HepG2 (cell line): ENCODE data around the gene ZFAND2B. TPM values are rescaled to one million over a fixed set of nuclear protein-coding genes. Genes with fewer than 3 reads are reported as not detected.

Experiments used
- ADNP ChIP-seq: sonication (generic); formaldehyde crosslinking; IDR thresholded peaks from 2 replicates; pipeline ENCODE4 v1.4.0; 2020; ENCODE audit warnings: missing genetic modification reagents
- ATF7 ChIP-seq, 2 experiments: fragments of 450-650 bp in 1 of 2; sonication (generic) in 1 of 2; formaldehyde crosslinking in 1 of 2; IDR thresholded peaks; 2 replicates each; pipeline versions ENCODE4 v1.4.0 to v1.6.1; 2016 to 2020; ENCODE audit warnings: antibody characterized with exemption in 1 of 2, mild to moderate bottlenecking in 1 of 2, missing genetic modification reagents in 1 of 2
- ESRRA ChIP-seq: sonication (generic); formaldehyde crosslinking; IDR thresholded peaks from 2 replicates; pipeline ENCODE4 v1.5.1; 2020; ENCODE audit warnings: mild to moderate bottlenecking, low read depth, missing genetic modification reagents
- HDAC2 ChIP-seq: sonication (generic); formaldehyde crosslinking; IDR thresholded peaks from 2 replicates; pipeline ENCODE4 v1.4.0; 2020; ENCODE audit warnings: missing genetic modification reagents
- NCOA1 ChIP-seq: sonication (generic); formaldehyde crosslinking; IDR thresholded peaks from 2 replicates; pipeline ENCODE4 v1.9.0; 2021; ENCODE audit warnings: missing genetic modification reagents
- ZFP37 ChIP-seq: sonication (generic); formaldehyde crosslinking; IDR thresholded peaks from 2 replicates; pipeline ENCODE4 v1.4.0; 2020; ENCODE audit warnings: missing genetic modification reagents, borderline replicate concordance
- ZFP90 ChIP-seq: sonication (generic); formaldehyde crosslinking; IDR thresholded peaks from 2 replicates; pipeline ENCODE4 v1.8.0; 2022; ENCODE audit warnings: missing genetic modification reagents, mild to moderate bottlenecking, inconsistent platforms, borderline replicate concordance
- ZNF484 ChIP-seq: sonication (generic); formaldehyde crosslinking; IDR thresholded peaks from 2 replicates; pipeline ENCODE4 v1.5.1; 2020; ENCODE audit warnings: mild to moderate bottlenecking, low read depth, missing genetic modification reagents, borderline replicate concordance
- ZNF720 ChIP-seq: sonication (generic); formaldehyde crosslinking; IDR thresholded peaks from 2 replicates; pipeline ENCODE4 v1.4.0; 2020; ENCODE audit warnings: missing genetic modification reagents
- ZNF768 ChIP-seq: sonication (generic); formaldehyde crosslinking; IDR thresholded peaks from 2 replicates; pipeline ENCODE4 v1.4.0; 2020; ENCODE audit warnings: missing genetic modification reagents
- ZNF775 ChIP-seq: sonication (generic); formaldehyde crosslinking; IDR thresholded peaks from 2 replicates; pipeline ENCODE4 v1.4.0; 2020; ENCODE audit warnings: missing genetic modification reagents, mild to moderate bottlenecking, moderate library complexity, borderline replicate concordance
- polyA plus RNA-seq, 8 experiments: library from polyadenylated mRNA; depleted of rRNA in 3 of 8; stranded (reverse) in 7 of 8; unstranded in 1 of 8; fragments of >200 nt; fragmentation: Illumina TruSeq in 4 of 8; extraction: Trizol in 4 of 8; gene quantifications; 2 replicates each; pipeline versions ENCODE4 v1.2.1 to v1.2.3, GENCODE V29; 2011 to 2016; ENCODE audit warnings: low read depth in 4 of 8, missing spikeins in 1 of 8, mixed read lengths in 1 of 8; ENCODE audit not compliant: insufficient read depth in 1 of 8
- total RNA-seq, 5 experiments: library from RNA; depleted of rRNA; stranded (reverse); fragments of >200 nt; fragmentation: Illumina TruSeq; extraction: Trizol; gene quantifications; 2 replicates each; pipeline ENCODE4 v1.2.3, GENCODE V29; 2016; ENCODE audit warnings: low read depth in 1 of 5
- TF ChIP-seq, protein P1 (sequence below): sonication (generic); formaldehyde crosslinking; IDR thresholded peaks from 2 replicates; pipeline ENCODE4 v1.4.0; 2020; ENCODE audit warnings: missing genetic modification reagents
- TF ChIP-seq, protein P2 (sequence below), 2 experiments: sonication (generic) in 1 of 2; formaldehyde crosslinking in 1 of 2; IDR thresholded peaks; 2 replicates each; pipeline versions ENCODE4 v1.5.1 to v1.6.1; 2011 to 2020; ENCODE audit warnings: borderline replicate concordance in 1 of 2, low read depth in 1 of 2, low read length in 1 of 2, mild to moderate bottlenecking in 1 of 2, missing genetic modification reagents in 1 of 2, moderate library complexity in 1 of 2
- TF ChIP-seq, protein P3 (sequence below): sonication (generic); formaldehyde crosslinking; IDR thresholded peaks from 2 replicates; pipeline ENCODE4 v1.4.0; 2020; ENCODE audit warnings: missing genetic modification reagents
- TF ChIP-seq, protein P4 (sequence below): sonication (generic); formaldehyde crosslinking; IDR thresholded peaks from 2 replicates; pipeline ENCODE4 v1.5.1; 2020; ENCODE audit warnings: missing genetic modification reagents, mild to moderate bottlenecking, borderline replicate concordance
- TF ChIP-seq, protein P5 (sequence below): sonication (generic); formaldehyde crosslinking; IDR thresholded peaks from 2 replicates; pipeline ENCODE4 v1.8.0; 2023; ENCODE audit warnings: mild to moderate bottlenecking, missing genetic modification reagents

ZFAND2B gene
- total and polyA plus RNA-seq, 2 of the 13 experiments (the other 11 are each of a cell fraction or from before 2014, with no cell fraction given): 53.3 to 115 TPM

DNA sequence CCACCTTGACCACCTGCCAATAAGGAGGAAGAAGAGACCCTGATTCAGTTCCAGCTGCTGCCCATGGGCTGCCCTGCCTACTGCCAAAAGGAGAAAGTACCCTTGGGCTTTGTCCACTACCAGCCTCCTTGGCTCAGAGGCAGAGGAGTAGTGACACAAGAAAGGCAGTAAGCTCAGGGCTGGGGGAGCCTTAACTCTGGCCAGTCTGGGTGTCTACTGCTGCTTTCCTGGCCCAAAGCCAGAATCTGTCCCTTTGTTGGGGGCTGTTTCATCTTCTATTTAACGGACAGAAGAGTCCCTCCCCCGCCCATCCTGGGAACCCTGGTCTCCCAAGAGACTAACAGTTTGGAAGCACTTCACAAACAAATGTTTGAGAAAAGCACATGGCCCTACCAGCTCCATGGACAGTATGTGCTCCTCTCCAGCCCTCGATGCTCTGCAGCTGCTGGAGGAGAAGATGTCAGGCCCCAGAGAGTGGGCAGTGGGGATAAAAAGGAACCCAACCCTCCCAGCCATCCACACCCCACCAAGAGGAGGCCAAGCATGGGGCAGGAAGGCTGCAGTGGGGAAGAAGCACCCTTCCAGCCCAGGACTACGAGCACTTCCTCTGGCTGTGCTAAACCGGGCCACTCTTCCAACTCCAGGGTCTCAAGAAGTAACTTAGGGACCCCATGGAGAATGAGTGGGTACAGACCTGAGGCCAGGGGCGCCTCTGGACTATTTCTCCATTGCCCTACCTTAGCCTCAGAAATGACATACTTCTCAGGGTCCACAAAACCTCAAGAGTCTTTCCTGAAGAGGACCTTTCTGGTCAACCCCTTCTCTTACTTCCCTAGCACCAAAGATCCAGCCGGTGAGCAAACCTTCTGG is 21.7 kb downstream of the ZFAND2B start (continued):
- TF ChIP-seq, protein P1, sequence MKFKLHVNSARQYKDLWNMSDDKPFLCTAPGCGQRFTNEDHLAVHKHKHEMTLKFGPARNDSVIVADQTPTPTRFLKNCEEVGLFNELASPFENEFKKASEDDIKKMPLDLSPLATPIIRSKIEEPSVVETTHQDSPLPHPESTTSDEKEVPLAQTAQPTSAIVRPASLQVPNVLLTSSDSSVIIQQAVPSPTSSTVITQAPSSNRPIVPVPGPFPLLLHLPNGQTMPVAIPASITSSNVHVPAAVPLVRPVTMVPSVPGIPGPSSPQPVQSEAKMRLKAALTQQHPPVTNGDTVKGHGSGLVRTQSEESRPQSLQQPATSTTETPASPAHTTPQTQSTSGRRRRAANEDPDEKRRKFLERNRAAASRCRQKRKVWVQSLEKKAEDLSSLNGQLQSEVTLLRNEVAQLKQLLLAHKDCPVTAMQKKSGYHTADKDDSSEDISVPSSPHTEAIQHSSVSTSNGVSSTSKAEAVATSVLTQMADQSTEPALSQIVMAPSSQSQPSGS (CRISPR knock-in tag): 0 out of 2 replicates have a peak, but pooled peaks have one; percentile 33
- TF ChIP-seq ZNF775: no peak
- TF ChIP-seq ZNF768 (CRISPR knock-in tag): no peak
- TF ChIP-seq ADNP (CRISPR knock-in tag): no peak
- TF ChIP-seq ZNF720 (CRISPR knock-in tag): no peak
- TF ChIP-seq HDAC2: no peak
- TF ChIP-seq, protein P2, sequence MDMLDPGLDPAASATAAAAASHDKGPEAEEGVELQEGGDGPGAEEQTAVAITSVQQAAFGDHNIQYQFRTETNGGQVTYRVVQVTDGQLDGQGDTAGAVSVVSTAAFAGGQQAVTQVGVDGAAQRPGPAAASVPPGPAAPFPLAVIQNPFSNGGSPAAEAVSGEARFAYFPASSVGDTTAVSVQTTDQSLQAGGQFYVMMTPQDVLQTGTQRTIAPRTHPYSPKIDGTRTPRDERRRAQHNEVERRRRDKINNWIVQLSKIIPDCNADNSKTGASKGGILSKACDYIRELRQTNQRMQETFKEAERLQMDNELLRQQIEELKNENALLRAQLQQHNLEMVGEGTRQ (IDR thresholded peaks at IDR 0.05; ENCODE audit: low read depth, low read length): no peak
- TF ChIP-seq, protein P2 (CRISPR knock-in tag; IDR thresholded peaks at IDR 0.05; ENCODE audit: borderline replicate concordance): peak; percentile 29; the same call in 1 of the 2 replicates
- no peak for TF ChIP-seq ESRRA
- no peak for TF ChIP-seq ZFP90 (CRISPR knock-in tag)
- TF ChIP-seq ATF7 (IDR thresholded peaks at IDR 0.05): no peak
- TF ChIP-seq ATF7 (CRISPR knock-in tag; IDR thresholded peaks at IDR 0.05): no peak
- no peak for TF ChIP-seq NCOA1 (CRISPR knock-in tag)
- TF ChIP-seq, protein P3, sequence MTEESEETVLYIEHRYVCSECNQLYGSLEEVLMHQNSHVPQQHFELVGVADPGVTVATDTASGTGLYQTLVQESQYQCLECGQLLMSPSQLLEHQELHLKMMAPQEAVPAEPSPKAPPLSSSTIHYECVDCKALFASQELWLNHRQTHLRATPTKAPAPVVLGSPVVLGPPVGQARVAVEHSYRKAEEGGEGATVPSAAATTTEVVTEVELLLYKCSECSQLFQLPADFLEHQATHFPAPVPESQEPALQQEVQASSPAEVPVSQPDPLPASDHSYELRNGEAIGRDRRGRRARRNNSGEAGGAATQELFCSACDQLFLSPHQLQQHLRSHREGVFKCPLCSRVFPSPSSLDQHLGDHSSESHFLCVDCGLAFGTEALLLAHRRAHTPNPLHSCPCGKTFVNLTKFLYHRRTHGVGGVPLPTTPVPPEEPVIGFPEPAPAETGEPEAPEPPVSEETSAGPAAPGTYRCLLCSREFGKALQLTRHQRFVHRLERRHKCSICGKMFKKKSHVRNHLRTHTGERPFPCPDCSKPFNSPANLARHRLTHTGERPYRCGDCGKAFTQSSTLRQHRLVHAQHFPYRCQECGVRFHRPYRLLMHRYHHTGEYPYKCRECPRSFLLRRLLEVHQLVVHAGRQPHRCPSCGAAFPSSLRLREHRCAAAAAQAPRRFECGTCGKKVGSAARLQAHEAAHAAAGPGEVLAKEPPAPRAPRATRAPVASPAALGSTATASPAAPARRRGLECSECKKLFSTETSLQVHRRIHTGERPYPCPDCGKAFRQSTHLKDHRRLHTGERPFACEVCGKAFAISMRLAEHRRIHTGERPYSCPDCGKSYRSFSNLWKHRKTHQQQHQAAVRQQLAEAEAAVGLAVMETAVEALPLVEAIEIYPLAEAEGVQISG (CRISPR knock-in tag): peak; percentile 41; the same call in 1 of the 2 replicates
- 0 out of 2 replicates have a peak, but pooled peaks have one; percentile 7 for TF ChIP-seq ZFP37
- TF ChIP-seq, protein P4, sequence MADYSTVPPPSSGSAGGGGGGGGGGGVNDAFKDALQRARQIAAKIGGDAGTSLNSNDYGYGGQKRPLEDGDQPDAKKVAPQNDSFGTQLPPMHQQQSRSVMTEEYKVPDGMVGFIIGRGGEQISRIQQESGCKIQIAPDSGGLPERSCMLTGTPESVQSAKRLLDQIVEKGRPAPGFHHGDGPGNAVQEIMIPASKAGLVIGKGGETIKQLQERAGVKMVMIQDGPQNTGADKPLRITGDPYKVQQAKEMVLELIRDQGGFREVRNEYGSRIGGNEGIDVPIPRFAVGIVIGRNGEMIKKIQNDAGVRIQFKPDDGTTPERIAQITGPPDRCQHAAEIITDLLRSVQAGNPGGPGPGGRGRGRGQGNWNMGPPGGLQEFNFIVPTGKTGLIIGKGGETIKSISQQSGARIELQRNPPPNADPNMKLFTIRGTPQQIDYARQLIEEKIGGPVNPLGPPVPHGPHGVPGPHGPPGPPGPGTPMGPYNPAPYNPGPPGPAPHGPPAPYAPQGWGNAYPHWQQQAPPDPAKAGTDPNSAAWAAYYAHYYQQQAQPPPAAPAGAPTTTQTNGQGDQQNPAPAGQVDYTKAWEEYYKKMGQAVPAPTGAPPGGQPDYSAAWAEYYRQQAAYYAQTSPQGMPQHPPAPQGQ: no peak
- TF ChIP-seq, protein P5, sequence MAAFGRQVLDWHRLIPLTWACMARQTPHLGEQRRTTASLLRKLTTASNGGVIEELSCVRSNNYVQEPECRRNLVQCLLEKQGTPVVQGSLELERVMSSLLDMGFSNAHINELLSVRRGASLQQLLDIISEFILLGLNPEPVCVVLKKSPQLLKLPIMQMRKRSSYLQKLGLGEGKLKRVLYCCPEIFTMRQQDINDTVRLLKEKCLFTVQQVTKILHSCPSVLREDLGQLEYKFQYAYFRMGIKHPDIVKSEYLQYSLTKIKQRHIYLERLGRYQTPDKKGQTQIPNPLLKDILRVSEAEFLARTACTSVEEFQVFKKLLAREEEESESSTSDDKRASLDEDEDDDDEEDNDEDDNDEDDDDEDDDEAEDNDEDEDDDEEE: peak; percentile 56; the same call in 1 of the 2 replicates
- TF ChIP-seq ZNF484: no peak
